ENCODE results near the gene ECI2.
A peak's percentile ranks its signal among the peaks of the same experiment; 100 is the strongest.
"Not testable (repeated sequence)": the region's sequence is repeated elsewhere in the genome, so short reads cannot be mapped to it uniquely, and the experiment has no call there.

ECI2 gene

DNA sequence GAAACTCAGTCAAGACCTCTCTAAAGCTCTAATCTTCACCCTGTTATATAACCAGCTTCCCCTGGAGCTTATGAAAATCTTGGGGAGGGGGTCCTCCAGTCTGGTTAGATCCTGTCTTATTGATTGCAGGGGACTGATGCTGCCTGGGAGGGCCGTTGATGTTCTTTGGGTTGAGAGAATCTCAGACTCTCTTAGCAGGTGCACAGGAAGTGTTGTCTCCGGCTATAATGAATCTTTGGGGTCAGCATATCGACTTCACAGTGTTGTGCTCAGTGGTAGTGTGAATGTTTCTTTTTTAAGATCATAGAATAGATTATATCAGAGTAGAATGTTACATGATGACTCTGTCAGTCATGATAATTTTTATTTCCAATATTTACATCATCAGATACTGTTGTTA lies 2.8 kb upstream of the ECI2 start:
- DNase-seq (ENCODE audit: low read depth in 2 of 2): no peak

DNA sequence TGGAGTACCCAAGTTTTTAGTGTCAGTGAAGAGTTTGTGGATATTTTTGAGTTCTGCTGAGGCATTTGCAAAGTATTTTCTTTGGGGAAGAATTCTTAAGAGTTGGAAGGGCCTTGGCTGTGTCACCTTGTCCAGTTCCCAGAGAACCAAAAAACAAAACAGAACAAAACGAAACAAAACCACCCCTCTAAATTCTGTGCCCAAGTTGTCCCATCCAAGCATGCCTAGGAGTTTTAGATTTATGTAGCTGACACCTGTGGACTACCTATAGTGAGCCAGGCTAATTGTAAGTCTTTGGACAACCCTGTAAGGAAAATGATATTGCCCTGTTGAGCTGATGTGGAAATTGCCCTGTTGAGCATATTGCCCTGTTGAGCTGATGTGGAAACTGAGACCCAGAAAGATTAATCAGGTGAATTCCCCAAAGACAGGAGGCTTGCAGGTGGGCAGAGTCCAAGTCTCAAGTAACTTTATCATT lies 1.0 kb upstream of the ECI2 start:
- DNase-seq (ENCODE audit: low read depth in 2 of 2): no peak

DNA sequence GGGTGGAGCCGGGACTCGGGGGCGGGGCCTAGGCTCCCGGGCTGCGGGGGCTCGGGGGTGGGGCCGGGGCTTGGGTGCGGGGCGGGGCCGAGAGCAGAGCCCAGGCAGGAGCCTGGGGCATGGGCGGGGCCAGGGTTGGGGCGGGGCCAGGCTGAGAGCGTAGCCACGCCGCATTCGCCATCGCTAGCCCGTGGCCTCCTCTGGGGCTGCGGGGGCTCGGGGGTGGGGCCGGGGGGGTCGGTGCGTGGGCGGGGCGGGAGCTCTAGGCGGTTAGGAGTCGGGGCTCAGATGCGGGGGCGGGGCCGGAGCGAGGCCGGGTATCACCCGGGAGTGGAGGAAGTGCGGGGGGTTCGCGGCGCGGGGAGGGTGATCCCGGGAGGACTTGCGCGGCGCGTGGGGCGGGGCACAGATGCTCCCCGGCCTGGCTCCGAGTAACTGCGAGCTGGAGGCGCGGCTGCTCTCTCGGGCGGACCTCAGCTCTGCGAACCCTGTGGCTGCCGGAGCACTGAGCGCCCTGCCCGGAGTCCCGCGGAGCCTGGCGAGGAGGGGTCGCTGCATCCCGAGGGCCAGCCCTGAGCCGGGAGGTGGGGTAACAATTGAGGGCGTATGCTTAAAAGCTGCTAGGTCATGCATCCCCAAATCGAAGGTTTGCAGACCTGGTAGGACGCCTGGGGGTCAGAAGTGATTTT lies 434 bp upstream of the ECI2 start:
- DNase-seq (ENCODE audit: low read depth in 2 of 2): peak; percentile 95 to 98

DNA sequence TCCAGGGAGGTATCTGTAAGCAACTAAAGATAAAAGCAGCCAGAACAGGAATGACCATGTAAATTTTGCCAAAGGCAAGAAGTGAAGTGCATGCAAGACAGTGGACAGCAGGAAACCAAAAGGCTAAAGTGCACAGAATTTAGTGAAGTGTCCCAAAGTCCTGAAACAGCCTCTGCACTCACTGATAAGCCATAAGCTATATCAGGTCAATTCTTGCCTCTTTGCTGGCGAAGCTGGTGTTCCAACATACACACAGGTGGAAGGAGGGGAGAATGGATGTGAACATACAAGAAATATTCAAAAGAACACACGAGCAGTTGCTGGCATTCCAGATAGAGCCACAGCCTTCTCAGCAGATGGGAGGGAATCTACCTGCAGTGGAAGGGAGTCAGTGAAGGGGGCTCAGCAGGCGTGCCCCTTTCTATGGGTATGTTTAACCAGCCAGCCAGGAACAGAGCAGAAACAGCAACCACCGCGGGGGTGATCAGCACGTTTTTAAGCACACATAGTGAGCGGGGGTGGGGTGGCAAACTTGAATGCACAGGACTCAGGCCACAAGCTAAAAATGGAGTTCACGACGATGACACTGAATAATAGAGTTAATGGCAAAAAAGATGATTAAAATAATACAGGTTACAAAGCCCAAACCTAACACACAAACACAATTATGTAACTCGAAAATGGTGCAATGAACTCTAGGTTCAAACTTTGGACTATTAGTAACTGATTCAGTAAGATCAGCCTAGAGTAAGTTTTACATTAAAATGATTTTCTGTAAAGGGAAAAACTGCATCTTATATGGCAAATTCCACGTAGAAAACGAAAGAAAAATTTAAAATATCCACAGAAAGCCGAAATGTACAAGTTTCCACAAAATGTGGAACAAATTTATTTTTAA lies 1.2 kb downstream of the ECI2 start:
- peak in 1 of 2 donors; percentile 19 for DNase-seq (ENCODE audit: low read depth in 2 of 2)

DNA sequence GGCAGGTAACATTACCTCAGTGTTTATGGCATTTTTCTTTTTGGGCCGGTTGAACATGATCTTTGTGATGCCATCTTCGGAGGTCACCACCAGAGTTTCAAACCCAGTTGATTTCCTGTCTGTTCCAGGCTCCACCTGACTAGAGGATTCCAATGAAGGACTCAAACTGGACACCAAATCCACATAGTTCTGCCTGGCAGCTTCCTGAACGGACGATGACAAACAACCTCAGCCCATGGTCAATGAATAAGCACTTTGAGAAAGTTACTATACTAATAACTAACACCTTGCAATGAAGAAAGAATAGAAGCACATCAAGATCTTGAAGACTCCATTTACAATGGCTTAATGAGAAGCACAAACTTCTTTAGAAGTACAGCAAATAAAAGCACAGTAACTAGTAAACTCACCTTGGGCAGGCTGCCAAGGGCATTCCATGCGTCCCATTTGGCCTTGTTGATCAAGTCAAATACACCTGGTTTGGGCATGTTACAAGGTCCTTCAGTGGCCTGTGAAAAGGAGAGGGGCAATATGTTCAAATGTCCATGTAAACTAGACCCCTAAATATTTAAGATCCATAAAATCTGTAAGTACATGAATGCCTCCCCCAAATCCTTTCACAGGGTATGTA lies 4.9 kb downstream of the ECI2 start:
- no peak for DNase-seq (ENCODE audit: low read depth in 2 of 2)

DNA sequence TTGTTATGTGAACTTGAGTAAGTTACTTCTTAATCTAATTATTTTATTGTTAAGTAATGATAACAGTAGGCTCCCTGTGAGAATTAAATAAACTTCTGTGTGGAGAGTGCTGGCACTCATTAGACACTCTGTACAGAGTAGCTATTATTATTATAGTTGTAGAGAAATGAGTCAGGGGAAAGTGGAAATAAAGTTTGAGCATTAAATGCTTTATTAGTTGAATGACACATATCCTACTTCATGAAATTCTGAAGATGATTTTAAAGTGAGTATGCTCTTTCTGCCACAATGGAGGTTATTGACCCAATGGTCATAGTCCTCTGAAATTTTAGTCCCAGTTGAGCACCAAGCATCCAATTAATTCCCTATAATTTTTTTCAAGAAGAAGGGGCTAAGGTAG lies 5.9 kb downstream of the ECI2 start:
- no peak for DNase-seq (ENCODE audit: low read depth in 2 of 2)

DNA sequence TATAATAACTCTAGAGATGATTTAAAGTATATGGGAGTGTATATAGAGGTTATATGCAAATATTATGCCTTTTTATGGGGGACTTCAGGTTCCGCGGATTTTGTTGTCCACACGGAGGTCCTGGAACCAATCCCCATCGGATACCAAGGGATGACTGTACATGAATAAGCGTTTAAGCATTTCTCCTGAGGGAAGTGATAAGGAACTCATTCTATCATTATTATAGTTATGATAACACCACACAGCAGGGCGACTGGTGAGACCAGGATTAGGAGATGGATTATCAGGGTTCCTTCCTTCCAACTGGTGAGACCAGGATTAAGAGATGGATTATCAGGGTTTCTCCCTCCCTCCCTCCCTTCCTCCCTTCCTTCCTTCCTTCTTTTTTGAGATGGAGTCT lies 6.6 kb downstream of the ECI2 start:
- DNase-seq (ENCODE audit: low read depth in 2 of 2): no peak

DNA sequence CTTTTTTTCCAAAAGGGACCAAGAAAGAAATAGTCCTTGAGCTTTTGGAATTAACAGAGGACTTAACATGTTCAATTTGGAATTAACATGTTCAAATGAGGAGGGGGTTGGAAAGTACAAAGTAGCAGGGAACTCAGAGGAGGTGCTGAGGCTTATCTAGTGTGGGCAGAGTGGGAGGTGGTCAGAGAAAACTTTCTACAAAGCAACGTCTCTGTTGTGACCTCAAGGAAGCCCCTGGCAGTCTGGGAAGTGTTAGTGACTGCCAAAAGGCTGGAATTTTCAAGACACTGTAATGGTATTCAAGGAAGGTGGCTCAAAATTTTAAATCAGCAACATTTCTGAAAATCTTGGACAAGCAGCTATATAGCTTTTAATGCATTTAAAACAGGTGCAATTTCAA lies 7.3 kb downstream of the ECI2 start:
- no peak for DNase-seq (ENCODE audit: low read depth in 2 of 2)

DNA sequence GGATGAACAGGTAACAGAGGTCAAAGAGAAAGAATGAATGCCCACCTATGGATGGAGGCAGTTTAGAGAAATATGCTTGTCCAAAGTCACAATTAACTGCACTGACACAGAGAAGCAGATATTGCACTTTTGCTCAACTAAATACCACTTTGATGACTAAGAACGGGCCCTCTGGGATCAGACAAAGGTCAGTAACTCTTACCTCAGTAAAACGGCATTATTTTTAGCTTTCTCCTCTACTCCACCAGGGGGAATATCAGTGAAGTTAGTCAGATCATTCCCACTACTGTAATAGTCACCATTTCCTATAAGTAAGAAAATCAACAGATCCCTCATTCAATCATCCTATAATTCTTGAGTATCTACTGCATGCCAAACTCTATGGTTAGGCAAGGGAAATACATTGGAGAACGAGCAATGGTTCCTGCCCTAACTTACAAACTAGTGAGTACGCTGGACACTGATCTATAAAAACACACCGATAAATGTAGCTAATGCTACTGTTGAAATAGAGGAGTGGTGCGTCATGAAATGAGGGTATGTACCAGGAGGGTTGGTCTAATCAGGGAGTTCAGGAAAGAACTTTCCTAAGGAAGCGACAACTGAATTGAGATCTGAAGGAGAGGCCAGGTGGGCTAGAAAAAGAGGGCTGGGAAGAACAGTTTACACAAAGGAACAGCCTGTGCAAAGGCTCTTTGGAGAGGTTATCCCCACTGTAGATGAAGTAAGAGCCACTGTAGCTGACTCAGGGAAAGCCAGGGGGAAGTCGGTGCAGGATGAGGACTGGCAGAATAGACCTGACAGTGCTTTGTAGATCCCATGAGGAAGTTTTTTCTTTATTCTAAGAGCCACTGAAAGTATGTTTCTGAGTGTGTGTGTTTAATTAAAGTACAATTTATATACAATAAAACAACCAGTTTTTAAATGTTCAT lies 9.2 kb downstream of the ECI2 start:
- no peak for DNase-seq (ENCODE audit: low read depth in 2 of 2)

DNA sequence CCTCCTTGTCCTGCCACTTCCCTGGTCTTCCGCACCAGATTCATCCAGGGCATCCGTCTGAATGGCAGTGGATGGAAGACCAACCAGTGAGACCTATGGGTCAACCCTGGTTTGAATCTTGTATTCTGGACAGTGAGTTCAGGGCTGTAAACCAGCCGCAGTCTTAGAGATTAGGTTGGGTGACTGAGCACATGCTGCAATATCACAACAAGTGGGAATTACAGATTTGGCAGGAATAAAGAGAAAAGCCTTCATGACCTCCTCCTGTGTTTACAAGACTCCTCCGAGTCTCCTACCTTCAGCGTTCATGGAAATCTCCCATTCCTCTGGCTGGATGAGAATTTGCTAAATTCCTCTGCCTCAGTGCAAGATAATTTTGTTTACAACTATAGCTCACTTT lies 9.9 kb downstream of the ECI2 start:
- DNase-seq (ENCODE audit: low read depth in 2 of 2): no peak

DNA sequence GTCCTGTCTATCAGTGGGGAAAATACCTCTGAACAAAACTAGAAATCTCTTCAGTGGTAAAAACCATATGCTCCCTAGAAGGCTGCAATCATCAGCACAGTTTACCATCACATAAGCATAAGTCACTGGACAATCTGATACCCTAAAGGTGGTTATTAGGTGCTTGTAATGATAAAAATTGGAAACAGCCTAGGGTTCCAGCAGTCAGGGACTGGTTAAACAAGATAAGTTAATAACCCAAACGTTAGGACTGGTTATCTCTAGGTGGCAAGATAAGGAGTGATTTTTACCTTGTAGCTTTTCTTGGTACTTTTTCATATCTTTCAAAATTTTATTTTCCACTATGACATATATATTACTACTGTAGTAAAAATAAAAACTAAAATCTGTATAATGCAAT lies 11.0 kb downstream of the ECI2 start:
- no peak for DNase-seq (ENCODE audit: low read depth in 2 of 2)

DNA sequence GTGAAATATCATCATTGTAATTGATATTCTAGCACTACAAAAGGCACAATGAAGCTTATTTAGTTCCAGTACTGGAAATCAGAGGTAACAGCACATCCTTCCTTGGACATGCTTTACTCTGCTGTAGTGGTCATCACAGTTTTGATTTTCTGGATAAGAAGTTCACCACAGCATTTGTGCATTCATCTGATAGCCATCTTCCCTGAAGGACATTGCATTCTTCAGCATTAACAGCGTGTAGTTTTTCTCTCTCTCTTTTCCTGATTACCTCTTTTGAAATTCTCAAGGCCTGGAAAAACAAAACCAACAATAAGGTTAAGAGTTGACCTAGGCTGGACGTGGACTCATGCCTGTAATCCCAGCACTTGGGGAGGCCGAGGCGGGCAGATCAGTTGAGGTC lies 19.6 kb downstream of the ECI2 start:
- DNase-seq (ENCODE audit: low read depth in 2 of 2): no peak

DNA sequence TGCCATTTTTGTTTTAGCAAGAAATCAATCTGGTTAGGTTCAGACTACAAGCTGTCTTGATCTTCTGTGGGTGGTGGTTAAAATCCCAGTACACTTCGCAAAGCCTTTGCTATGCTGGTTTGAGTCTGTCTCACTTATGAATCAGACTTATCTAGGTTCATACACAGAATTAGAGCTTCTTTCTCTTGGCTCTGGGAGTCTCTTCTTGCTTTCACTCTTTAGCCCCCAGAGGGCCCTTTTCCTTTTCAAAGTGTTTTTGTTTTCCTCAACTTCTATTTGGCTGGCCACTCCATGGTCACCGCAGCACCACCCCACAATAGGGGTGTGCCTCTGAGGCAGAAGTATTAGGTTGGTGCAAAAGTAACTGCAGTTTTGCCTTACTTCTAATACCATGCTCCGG lies 21.3 kb downstream of the ECI2 start:
- no peak for DNase-seq (ENCODE audit: low read depth in 2 of 2)

DNA sequence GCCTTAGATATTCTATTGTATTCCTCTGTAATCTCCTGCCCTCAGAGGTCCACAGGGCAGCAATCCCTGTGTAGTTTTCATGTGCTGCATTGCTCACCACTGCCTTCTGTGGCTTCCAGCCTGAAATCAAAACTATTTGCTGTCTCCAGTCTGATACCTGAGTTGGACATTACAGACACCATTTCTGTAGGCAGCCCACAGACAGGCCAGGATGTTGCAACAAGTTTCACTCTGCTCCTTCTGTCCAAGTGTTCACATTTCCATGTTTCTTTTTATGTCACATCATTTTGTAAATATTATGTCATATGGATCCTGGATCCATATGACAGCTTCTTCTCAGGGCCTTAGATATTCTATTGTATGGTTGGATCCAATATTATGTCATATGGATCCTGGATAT lies 21.7 kb downstream of the ECI2 start:
- DNase-seq (ENCODE audit: low read depth in 2 of 2): no peak

DNA sequence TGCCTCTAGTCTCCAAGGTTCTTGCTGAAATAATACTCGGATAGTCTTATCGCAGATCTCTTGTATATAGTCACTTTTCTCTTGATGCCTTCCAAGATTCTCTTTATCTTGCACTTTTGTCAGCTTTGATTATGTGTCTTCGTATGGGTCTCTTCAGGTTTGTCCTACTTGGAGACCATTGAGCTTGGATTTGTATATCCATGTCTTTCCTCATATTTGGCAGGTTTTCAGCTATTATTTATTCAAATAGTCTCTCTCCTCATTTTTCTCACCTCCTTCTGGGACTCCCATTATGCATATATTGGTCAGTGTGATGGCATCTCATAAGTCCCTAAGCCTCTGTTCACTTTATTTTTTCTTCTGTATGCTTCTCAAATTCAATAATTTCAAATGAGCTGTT lies 23.0 kb downstream of the ECI2 start:
- DNase-seq (ENCODE audit: low read depth in 2 of 2): no peak

DNA sequence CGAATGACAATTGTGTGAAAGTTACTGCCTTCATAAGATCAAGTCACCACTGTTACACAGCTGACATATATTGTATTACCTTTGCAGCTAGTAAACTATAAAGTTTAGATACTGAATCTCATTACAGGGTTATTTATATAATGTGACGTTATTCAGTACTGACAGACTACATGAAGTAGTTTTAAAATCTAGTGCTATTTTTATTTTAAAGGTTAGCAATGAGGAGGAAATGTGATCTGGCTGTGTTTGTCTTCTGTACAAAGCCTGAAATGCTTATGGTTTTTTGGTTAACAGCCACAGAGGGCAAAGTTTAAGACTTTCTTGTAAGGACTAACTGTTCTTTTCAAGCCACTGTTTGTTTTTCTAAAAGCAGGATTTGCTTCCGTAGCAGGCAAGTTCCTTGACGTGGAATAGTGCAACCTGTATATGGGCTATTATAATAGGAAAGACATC lies 26.0 kb downstream of the ECI2 start:
- not testable (repeated sequence) for DNase-seq (ENCODE audit: low read depth in 2 of 2)

DNA sequence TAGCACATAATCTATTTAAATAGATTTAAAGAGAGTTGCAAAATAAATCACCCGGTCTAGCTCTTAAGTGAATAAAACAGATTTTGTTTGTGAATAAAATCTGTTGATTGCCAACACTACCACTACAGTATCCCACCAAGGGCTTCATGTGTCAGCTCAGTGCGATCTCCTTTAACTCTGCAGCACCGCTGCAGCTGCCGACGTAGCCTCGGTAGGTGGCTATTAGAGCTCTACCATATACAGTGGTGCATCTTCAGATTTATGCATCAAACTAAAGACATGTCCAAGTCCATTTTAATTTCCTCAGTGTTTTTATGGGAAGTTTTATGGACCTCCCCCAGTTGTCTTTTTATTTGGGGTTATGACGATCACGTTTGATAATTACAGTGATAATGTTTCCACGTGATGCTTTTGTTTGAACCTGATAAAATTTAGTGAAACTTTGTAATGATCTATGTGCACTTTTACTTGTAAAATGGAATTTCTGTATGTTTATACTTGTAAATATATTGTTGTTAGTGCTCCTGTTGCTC lies 26.7 kb downstream of the ECI2 start:
- no peak for DNase-seq (ENCODE audit: low read depth in 2 of 2)

DNA sequence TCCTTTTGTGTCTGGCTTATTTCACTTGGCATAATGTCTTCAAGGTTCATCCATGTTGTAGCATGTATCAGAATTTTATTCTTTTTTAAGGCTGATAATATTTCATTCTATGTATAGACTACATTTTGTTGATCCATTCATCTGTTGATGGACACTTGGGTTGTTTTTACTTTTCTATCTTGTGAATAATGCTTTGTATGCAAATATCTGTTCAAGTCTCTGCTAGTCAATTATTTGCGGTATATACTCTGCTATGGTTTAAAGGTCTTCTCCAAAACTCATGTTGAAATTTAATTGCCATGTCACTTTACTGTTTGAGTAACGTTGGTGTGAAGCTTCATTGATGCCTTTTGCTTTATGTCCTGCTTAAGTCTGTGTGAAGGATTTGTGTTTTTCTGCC lies 27.5 kb downstream of the ECI2 start:
- no peak for DNase-seq (ENCODE audit: low read depth in 2 of 2)

DNA sequence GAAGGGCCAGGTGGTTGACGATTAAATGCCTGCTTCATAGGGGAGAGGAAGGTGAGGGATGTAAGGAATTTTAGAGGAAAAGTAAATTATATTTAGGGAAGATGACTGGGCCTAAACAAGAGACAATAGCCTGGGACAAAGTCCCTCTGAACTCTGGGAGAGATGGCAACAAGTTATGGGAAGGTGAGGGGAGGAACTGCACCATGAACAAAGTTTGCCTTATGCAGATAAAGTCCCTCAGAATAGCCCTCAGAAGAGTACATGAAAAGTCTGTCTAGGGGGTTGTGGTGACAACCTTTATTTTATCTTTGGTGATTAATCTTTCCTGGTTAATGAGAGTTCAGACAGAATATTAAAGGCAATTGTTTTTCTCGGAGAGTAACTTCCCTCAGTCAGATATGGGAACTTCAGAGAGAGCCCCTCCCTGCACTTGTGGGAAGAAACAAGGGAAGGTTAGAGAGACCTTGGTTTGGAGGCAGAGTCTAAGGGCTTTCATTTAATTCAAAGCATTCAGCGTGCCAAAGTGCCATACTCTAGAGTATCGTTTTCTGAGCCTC lies 29.3 kb downstream of the ECI2 start:
- DNase-seq (ENCODE audit: low read depth in 2 of 2): no peak

DNA sequence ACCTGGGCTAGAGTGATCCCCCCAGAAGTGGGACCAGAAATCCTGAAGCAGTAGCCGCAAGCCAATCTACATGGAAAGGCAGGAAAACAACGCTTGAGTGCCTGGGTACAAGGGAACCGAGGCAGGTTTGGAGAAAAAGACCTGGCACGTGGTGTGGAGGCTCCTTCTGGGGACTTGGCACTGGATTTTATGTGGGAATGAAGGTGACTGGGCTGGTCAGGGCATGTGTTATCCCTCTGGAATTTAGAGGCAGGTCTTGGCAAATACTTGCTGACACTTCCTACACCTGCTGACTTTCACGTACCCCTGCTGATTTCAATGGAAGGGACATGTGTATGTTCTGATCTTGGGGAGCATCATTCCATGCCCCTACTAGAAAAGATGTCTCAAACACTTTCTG lies 31.4 kb downstream of the ECI2 start:
- DNase-seq (ENCODE audit: low read depth in 2 of 2): no peak

DNA sequence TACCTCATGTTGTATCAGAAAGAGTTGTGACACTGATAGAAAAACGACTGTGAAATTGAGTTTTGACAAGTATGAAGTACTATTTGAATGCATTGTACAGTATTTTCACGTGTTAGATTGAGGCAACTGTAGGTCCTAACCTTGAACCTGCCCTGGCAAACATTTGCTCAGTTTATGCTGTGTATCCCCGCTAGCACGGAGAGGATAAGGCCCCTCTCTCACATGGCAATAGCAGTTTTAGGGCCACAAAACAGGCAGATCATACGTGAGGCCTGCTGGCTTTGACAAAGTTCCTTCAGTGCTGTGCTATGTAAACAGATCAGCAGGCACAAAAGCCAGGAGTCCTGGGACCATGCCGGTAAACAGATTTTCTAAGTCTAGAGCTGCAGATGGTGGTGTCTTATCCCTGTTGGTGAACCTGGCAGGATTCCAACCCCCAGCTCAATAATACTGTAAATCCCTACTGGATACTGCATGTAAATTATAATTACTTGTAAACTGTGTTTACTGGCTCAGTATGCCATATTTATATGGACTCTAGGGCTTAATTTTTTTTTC lies 32.6 kb downstream of the ECI2 start:
- no peak for DNase-seq (ENCODE audit: low read depth in 2 of 2)
